ENCODE data around the gene MACROD2.

DNA sequence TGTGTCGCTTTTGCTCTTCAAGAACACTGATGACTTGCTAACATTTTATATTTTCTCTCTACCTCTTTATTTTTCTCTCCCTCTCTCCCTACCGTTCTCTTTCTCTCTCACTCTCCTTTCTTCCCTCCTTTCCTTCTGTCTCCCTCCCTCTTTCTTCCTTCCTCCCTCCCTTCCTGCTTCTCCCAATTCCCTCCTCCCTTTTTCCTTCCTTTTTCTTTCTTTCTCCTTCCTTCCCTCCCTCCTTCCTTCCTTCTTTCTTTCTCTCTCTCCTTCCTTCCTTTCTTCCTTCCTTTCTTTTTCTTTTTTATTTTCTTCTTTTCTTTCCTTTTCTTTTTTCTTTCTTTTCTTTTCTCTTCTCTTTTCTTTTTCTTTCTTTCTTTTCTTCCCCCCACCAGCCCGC lies 1511.8 kb downstream of the MACROD2 start:
- TF ChIP-seq, protein P1, sequence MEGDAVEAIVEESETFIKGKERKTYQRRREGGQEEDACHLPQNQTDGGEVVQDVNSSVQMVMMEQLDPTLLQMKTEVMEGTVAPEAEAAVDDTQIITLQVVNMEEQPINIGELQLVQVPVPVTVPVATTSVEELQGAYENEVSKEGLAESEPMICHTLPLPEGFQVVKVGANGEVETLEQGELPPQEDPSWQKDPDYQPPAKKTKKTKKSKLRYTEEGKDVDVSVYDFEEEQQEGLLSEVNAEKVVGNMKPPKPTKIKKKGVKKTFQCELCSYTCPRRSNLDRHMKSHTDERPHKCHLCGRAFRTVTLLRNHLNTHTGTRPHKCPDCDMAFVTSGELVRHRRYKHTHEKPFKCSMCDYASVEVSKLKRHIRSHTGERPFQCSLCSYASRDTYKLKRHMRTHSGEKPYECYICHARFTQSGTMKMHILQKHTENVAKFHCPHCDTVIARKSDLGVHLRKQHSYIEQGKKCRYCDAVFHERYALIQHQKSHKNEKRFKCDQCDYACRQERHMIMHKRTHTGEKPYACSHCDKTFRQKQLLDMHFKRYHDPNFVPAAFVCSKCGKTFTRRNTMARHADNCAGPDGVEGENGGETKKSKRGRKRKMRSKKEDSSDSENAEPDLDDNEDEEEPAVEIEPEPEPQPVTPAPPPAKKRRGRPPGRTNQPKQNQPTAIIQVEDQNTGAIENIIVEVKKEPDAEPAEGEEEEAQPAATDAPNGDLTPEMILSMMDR (IDR thresholded peaks at IDR 0.05) = no peak
- TF ChIP-seq MYC (IDR thresholded peaks at IDR 0.05; ENCODE audit: borderline replicate concordance, low read length) (no peak), ZSCAN20 (CRISPR knock-in tag; IDR thresholded peaks at IDR 0.05) (no peak), NR3C1 (IDR thresholded peaks at IDR 0.05) (no peak), EP300 (IDR thresholded peaks at IDR 0.05) (no peak), RFX5 (IDR thresholded peaks at IDR 0.05) (no peak), SMC3 (IDR thresholded peaks at IDR 0.05) (no peak), POLR2A (IDR thresholded peaks at IDR 0.05; ENCODE audit: low read length) (no peak), CHD2 (IDR thresholded peaks at IDR 0.05; ENCODE audit: low read length, partially characterized antibody) (no peak)
- TF ChIP-seq, protein P2, sequence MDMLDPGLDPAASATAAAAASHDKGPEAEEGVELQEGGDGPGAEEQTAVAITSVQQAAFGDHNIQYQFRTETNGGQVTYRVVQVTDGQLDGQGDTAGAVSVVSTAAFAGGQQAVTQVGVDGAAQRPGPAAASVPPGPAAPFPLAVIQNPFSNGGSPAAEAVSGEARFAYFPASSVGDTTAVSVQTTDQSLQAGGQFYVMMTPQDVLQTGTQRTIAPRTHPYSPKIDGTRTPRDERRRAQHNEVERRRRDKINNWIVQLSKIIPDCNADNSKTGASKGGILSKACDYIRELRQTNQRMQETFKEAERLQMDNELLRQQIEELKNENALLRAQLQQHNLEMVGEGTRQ (IDR thresholded peaks at IDR 0.05) = no peak
- TF ChIP-seq, protein P3, sequence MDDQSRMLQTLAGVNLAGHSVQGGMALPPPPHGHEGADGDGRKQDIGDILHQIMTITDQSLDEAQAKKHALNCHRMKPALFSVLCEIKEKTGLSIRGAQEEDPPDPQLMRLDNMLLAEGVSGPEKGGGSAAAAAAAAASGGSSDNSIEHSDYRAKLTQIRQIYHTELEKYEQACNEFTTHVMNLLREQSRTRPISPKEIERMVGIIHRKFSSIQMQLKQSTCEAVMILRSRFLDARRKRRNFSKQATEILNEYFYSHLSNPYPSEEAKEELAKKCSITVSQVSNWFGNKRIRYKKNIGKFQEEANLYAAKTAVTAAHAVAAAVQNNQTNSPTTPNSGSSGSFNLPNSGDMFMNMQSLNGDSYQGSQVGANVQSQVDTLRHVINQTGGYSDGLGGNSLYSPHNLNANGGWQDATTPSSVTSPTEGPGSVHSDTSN (IDR thresholded peaks at IDR 0.05) = no peak
- TF ChIP-seq, protein P4, sequence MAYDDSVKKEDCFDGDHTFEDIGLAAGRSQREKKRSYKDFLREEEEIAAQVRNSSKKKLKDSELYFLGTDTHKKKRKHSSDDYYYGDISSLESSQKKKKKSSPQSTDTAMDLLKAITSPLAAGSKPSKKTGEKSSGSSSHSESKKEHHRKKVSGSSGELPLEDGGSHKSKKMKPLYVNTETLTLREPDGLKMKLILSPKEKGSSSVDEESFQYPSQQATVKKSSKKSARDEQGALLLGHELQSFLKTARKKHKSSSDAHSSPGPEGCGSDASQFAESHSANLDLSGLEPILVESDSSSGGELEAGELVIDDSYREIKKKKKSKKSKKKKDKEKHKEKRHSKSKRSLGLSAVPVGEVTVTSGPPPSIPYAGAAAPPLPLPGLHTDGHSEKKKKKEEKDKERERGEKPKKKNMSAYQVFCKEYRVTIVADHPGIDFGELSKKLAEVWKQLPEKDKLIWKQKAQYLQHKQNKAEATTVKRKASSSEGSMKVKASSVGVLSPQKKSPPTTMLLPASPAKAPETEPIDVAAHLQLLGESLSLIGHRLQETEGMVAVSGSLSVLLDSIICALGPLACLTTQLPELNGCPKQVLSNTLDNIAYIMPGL (CRISPR knock-in tag; IDR thresholded peaks at IDR 0.05; ENCODE audit: borderline replicate concordance) = no peak

Measured in A549 (cell line).